Rectal smooth muscle tissue (tissue), 1 donor: ENCODE results near the gene DNASE1L2.
"Not testable (repeated sequence)": the region's sequence is repeated elsewhere in the genome, so short reads cannot be mapped to it uniquely, and the experiment has no call there.

Experiments
- H3K27ac ChIP-seq: one replicate; pipeline ENCODE4 v1.7.0; 2013; ENCODE audit warnings: low read depth, low read length, inconsistent platforms
- H3K27me3 ChIP-seq: one replicate; pipeline ENCODE4 v1.7.0; 2013; ENCODE audit warnings: low read length; ENCODE audit not compliant: control insufficient read depth, insufficient read depth
- H3K36me3 ChIP-seq: one replicate; pipeline ENCODE4 v1.7.0; 2013; ENCODE audit warnings: low read length; ENCODE audit not compliant: control insufficient read depth, insufficient read depth
- H3K4me1 ChIP-seq: one replicate; pipeline ENCODE4 v1.7.0; 2013; ENCODE audit warnings: low read length; ENCODE audit not compliant: control insufficient read depth, insufficient read depth
- H3K4me3 ChIP-seq: one replicate; pipeline ENCODE4 v1.7.0; 2013; ENCODE audit warnings: low read length
- H3K9ac ChIP-seq: one replicate; pipeline ENCODE4 v1.7.0; 2013; ENCODE audit warnings: low read length

DNASE1L2 gene

GRCh38 chr16:2196162-2196980 lies 39.9 kb upstream of the DNASE1L2 start, which contains the start of gene CASKIN1:
Gene CASKIN1 (minus strand): TSS chr16:2196605. CDS start chr16:2196432, 173 bp downstream.
- Histone ChIP-seq H3K36me3 (no peaks in the 10 kb centered on the region), H3K4me3 (peak within 1 kb of the TSS; percentile 21), H3K27me3 (peaks cover 28% of the 10 kb centered on the region), H3K4me1 (no peaks in the 10 kb centered on the region), H3K27ac (no peak within 1 kb of the TSS), H3K9ac (no peak within 1 kb of the TSS)

GRCh38 chr16:2196981-2197511 lies 39.2 kb upstream of the DNASE1L2 start:
- Histone ChIP-seq H3K9ac (no peak overlapping the region), H3K27ac (no peak overlapping the region), H3K4me3 (no peak overlapping the region), H3K27me3 (peaks cover 28% of the 10 kb centered on the region), H3K36me3 (no peaks in the 10 kb centered on the region), H3K4me1 (no peaks in the 10 kb centered on the region)

- Histone ChIP-seq H3K27ac (no peak overlapping the region), H3K4me3 (no peak overlapping the region), H3K9ac (no peak overlapping the region), H3K36me3 (no peaks in the 10 kb centered on the region), H3K27me3 (peaks cover 28% of the 10 kb centered on the region), H3K4me1 (no peaks in the 10 kb centered on the region)
Measured at GRCh38 chr16:2197765-2198164, 38.5 kb upstream of the DNASE1L2 start.

- Histone ChIP-seq H3K4me1 (no peaks in the 10 kb centered on the region), H3K27ac (no peak overlapping the region), H3K4me3 (no peak overlapping the region), H3K36me3 (no peaks in the 10 kb centered on the region), H3K27me3 (peaks cover 28% of the 10 kb centered on the region), H3K9ac (no peak overlapping the region)
Measured at GRCh38 chr16:2198283-2198682, 38.0 kb upstream of the DNASE1L2 start.

GRCh38 chr16:2199095-2199494 lies 37.1 kb upstream of the DNASE1L2 start:
- Histone ChIP-seq H3K4me3 (no peak overlapping the region), H3K4me1 (no peaks in the 10 kb centered on the region), H3K36me3 (no peaks in the 10 kb centered on the region), H3K27me3 (peaks cover 22% of the 10 kb centered on the region), H3K9ac (no peak overlapping the region), H3K27ac (no peak overlapping the region)

GRCh38 chr16:2199621-2200139 lies 36.6 kb upstream of the DNASE1L2 start:
- H3K4me3 ChIP-seq = no peak overlapping the region
- no peak overlapping the region for H3K9ac ChIP-seq
- H3K4me1 ChIP-seq = peaks cover under 1% of the 10 kb centered on the region
- H3K27me3 ChIP-seq = peaks cover 16% of the 10 kb centered on the region
- no peaks in the 10 kb centered on the region for H3K36me3 ChIP-seq
- H3K27ac ChIP-seq = no peak overlapping the region

- no peaks in the 10 kb centered on the region for H3K36me3 ChIP-seq
- H3K27ac ChIP-seq = no peak overlapping the region
- peaks cover 10% of the 10 kb centered on the region for H3K27me3 ChIP-seq
- no peak overlapping the region for H3K4me3 ChIP-seq
- H3K4me1 ChIP-seq = peaks cover 3% of the 10 kb centered on the region
- no peak overlapping the region for H3K9ac ChIP-seq
Measured at GRCh38 chr16:2200313-2200712, 35.9 kb upstream of the DNASE1L2 start.

GRCh38 chr16:2203119-2203688 lies 33.0 kb upstream of the DNASE1L2 start:
- H3K27ac ChIP-seq, H3K4me1 ChIP-seq, H3K9ac ChIP-seq, H3K27me3 ChIP-seq, H3K4me3 ChIP-seq: not testable (repeated sequence)
- peaks cover 11% of the 10 kb centered on the region for H3K36me3 ChIP-seq

GRCh38 chr16:2204416-2205103 lies 31.7 kb upstream of the DNASE1L2 start:
- H3K36me3 ChIP-seq = peaks cover 14% of the 10 kb centered on the region
- H3K27me3 ChIP-seq = no peaks in the 10 kb centered on the region
- peaks cover 9% of the 10 kb centered on the region for H3K4me1 ChIP-seq
- peak overlapping the region; percentile 61 for H3K4me3 ChIP-seq
- H3K9ac ChIP-seq = no peak overlapping the region
- H3K27ac ChIP-seq = peak overlapping the region; percentile 95

- Histone ChIP-seq H3K9ac (peak within 1 kb of the TSS; percentile 50), H3K36me3 (peaks cover 14% of the 10 kb centered on the region), H3K4me1 (peaks cover 9% of the 10 kb centered on the region), H3K27me3 (no peaks in the 10 kb centered on the region), H3K27ac (peak within 1 kb of the TSS; percentile 95), H3K4me3 (peak within 1 kb of the TSS; percentile 84)
Measured at GRCh38 chr16:2205104-2205966, 30.9 kb upstream of the DNASE1L2 start, which contains the start of gene MLST8. Gene MLST8 (plus strand): TSS chr16:2205454. CDS start chr16:2206086, 632 bp downstream.

GRCh38 chr16:2205967-2206313 lies 30.3 kb upstream of the DNASE1L2 start:
- peaks cover 9% of the 10 kb centered on the region for H3K4me1 ChIP-seq
- no peaks in the 10 kb centered on the region for H3K27me3 ChIP-seq
- peak overlapping the region; percentile 95 for H3K27ac ChIP-seq
- peak overlapping the region; percentile 84 for H3K4me3 ChIP-seq
- H3K36me3 ChIP-seq = peaks cover 14% of the 10 kb centered on the region
- peak overlapping the region; percentile 21 for H3K9ac ChIP-seq
